Central memory CD8-positive, alpha-beta T cell (primary cell): ENCODE data around the gene EPHB1.

Source experiments
- ATAC-seq: fragments of 150-1000 bp; cut with Tn5 transposase; replicated peaks from 2 replicates; pipeline ENCODE4 v1.10.0; 2022; ENCODE audit warnings: mild to moderate bottlenecking, moderate FRiP score, moderate number of reproducible peaks; ENCODE audit not compliant: poor library complexity, severe bottlenecking; ENCODE audit errors: extremely low read depth
- DNase-seq, 2 donors: peaks; one replicate each; pipeline ENCODE4 v3.0.0; 2021; ENCODE audit warnings: low spot score in 2 of 2
- H3K27ac Mint-ChIP-seq: one replicate; pipeline ENCODE4 v1.8.0; 2022; ENCODE audit warnings: low read depth, mild to moderate bottlenecking, moderate library complexity, mixed read lengths
- H3K27me3 Mint-ChIP-seq: one replicate; pipeline ENCODE4 v1.8.0; 2022; ENCODE audit warnings: mixed read lengths
- H3K36me3 Mint-ChIP-seq: one replicate; pipeline ENCODE4 v1.8.0; 2022; ENCODE audit warnings: mild to moderate bottlenecking, moderate library complexity, mixed read lengths; ENCODE audit not compliant: insufficient read depth
- H3K4me1 Mint-ChIP-seq: one replicate; pipeline ENCODE4 v1.8.0; 2022; ENCODE audit warnings: mixed read lengths
- H3K4me3 Mint-ChIP-seq: one replicate; pipeline ENCODE4 v1.8.0; 2022; ENCODE audit warnings: mild to moderate bottlenecking, moderate library complexity, mixed read lengths
- H3K9me3 Mint-ChIP-seq: one replicate; pipeline ENCODE4 v1.8.0; 2022; ENCODE audit warnings: mixed read lengths

The EPHB1 gene

GRCh38 chr3:135143474-135143873, 348.4 kb downstream of the EPHB1 start:
- Mint-ChIP-seq H3K9me3 (peaks cover 9% of the 10 kb centered on the region), H3K4me1 (no peaks in the 10 kb centered on the region), H3K4me3 (no peak overlapping the region), H3K27me3 (peaks cover 8% of the 10 kb centered on the region), H3K36me3 (no peaks in the 10 kb centered on the region), H3K27ac (no peak overlapping the region)
- DNase-seq (no peak), ATAC-seq (no peak)

- Mint-ChIP-seq H3K4me3 (no peak overlapping the region), H3K27me3 (peaks cover 8% of the 10 kb centered on the region), H3K9me3 (peaks cover 12% of the 10 kb centered on the region), H3K27ac (no peak overlapping the region), H3K36me3 (no peaks in the 10 kb centered on the region), H3K4me1 (no peaks in the 10 kb centered on the region)
- DNase-seq = no peak
- no peak for ATAC-seq
Observed at GRCh38 chr3:135145581-135145980, 350.5 kb downstream of the EPHB1 start.

DNA sequence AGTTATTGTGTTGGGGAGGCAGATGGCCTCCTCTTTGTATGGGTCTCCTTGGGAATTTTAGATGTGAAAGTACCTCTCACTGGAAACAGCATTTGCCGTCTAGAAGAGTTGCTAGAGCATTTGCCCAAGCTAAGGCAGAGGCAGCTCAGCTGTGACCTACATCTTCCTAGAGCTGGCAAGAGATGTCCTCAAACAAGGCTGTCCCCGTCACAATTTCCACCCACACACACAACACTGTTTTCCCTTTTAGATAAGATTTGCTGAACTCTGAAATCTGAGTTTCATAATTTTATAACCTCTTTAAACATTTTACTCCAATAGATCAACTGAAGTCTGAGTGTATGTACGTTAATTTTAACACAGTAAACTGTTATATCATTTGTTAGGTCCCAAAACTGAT, 352.6 kb downstream of the EPHB1 start:
- DNase-seq = no peak
- Mint-ChIP-seq H3K4me1 (no peaks in the 10 kb centered on the region), H3K4me3 (no peak overlapping the region), H3K27me3 (no peaks in the 10 kb centered on the region), H3K27ac (no peak overlapping the region), H3K9me3 (peaks cover 9% of the 10 kb centered on the region), H3K36me3 (no peaks in the 10 kb centered on the region)
- ATAC-seq = no peak

- Mint-ChIP-seq H3K4me3 (no peak overlapping the region), H3K27ac (no peak overlapping the region), H3K9me3 (peaks cover 6% of the 10 kb centered on the region), H3K36me3 (no peaks in the 10 kb centered on the region), H3K27me3 (no peaks in the 10 kb centered on the region), H3K4me1 (no peaks in the 10 kb centered on the region)
- ATAC-seq = no peak
- DNase-seq = no peak
Observed at GRCh38 chr3:135148398-135149020, 353.4 kb downstream of the EPHB1 start.

DNA sequence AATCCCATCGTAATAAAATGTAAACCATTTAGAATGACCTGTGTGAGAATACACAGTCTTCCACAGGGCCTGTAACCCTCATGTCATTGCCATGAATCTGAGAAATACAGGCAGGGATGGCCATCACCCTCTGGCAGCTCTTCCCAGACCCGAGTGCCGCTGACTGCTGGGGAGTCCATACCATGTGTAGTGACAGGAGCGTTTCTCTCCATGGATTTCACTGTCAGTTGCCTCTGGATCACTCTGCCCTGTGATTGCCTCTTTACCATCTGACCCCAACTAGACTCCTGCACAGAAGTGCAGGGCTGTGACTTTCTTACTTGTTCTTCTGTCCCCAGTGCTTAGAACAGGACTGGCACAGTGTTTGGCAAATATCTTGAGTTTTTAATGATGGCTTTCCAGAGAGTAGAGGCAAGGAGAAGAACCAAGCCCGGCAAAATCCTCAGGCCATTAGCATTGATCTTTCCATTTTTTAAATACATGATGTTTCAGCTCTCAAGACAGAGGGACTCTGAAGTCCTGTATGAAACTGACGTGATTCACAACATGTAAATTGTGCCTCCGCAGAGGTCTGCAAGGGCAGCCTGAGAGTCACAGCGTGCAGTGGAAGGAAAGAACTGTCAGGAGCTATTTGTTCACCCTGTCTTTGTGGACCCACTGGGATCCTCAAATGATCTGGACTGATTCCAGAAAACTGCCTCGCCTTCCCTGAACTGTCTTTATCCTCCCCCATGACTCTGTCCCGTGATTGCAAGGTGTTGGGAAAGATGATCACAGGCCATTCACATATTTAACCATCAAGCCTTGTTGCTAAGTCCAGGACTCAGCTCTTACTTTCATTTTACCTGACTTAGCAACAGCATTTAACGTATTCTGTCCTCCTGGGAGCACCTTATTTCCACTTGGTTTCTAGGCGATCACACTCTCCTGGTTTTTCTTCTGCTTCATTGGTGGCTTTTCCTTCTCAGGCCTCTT, 354.9 kb downstream of the EPHB1 start:
- H3K27me3 Mint-ChIP-seq = no peaks in the 10 kb centered on the region
- DNase-seq = no peak
- ATAC-seq = no peak
- no peaks in the 10 kb centered on the region for H3K4me1 Mint-ChIP-seq
- H3K27ac Mint-ChIP-seq = no peak overlapping the region
- peaks cover 9% of the 10 kb centered on the region for H3K9me3 Mint-ChIP-seq
- H3K4me3 Mint-ChIP-seq = no peak overlapping the region
- H3K36me3 Mint-ChIP-seq = peaks cover 1% of the 10 kb centered on the region

DNA sequence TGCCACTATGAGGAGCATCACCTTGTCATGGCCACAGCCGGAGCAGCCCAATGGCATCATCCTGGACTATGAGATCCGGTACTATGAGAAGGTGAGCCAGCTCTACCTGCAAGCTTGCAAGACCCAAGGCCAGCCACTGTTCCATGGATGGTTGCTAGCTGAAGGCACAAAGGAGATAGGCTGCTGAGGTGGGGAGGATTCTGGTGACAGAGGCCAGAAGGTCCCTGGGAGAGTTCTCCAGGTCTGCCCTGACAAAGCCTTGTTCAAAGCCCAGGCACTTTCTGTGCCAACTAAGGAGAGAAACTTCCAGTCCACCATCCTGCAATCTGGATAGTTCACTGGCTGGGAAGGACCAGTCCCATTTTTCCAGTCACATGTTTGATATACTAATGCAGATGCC, 359.1 kb downstream of the EPHB1 start:
- no peak overlapping the region for H3K4me3 Mint-ChIP-seq
- H3K9me3 Mint-ChIP-seq = peaks cover 12% of the 10 kb centered on the region
- no peaks in the 10 kb centered on the region for H3K4me1 Mint-ChIP-seq
- no peak overlapping the region for H3K27ac Mint-ChIP-seq
- DNase-seq (no peak), ATAC-seq (no peak)
- H3K36me3 Mint-ChIP-seq = peaks cover 4% of the 10 kb centered on the region
- H3K27me3 Mint-ChIP-seq = no peaks in the 10 kb centered on the region

- Mint-ChIP-seq H3K27ac (no peak overlapping the region), H3K27me3 (peaks cover 2% of the 10 kb centered on the region), H3K9me3 (peaks cover 12% of the 10 kb centered on the region), H3K4me3 (no peak overlapping the region), H3K4me1 (no peaks in the 10 kb centered on the region), H3K36me3 (peaks cover 4% of the 10 kb centered on the region)
- DNase-seq (no peak), ATAC-seq (no peak)
Observed at GRCh38 chr3:135155228-135155627, 360.2 kb downstream of the EPHB1 start.

GRCh38 chr3:135155791-135156190, 360.7 kb downstream of the EPHB1 start:
- peaks cover 7% of the 10 kb centered on the region for H3K27me3 Mint-ChIP-seq
- peaks cover 4% of the 10 kb centered on the region for H3K36me3 Mint-ChIP-seq
- DNase-seq = no peak
- H3K27ac Mint-ChIP-seq = no peak overlapping the region
- H3K4me3 Mint-ChIP-seq = no peak overlapping the region
- H3K9me3 Mint-ChIP-seq = peaks cover 11% of the 10 kb centered on the region
- no peaks in the 10 kb centered on the region for H3K4me1 Mint-ChIP-seq
- ATAC-seq = no peak

DNA sequence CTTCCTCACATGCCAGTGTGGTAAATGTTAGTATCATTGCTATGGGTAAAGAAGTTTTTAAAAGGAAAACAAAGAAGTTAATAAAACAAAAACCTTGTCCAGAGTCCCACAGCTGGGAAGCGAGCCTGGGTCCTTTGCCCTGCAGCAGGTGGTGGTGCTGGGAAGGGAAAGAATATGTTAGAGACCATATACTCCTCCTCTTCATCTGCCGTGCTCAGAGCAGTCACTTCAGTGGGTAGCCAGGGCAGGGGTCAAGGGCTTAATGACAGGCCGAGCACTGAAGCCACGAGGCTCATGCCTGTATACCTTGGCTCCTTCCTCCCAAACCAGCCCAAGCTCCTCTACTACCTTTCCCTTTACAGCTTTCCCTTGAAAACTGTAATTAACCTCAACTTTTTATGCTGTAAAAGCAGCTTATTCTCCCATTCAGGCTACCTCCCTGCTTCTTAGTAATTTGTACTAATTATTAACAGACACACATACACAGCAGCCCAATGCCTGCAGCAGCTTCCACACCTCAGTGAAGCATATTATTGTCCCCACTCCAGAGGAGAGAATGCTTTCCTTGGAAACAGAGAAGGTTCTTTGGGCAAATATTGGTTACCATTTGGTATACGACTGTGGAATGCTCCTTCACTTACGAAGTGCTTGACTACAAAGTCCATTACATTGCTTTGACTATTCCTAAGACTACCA, 362.1 kb downstream of the EPHB1 start:
- no peak overlapping the region for H3K4me3 Mint-ChIP-seq
- H3K36me3 Mint-ChIP-seq = peaks cover 4% of the 10 kb centered on the region
- no peak for DNase-seq
- no peak for ATAC-seq
- peaks cover 11% of the 10 kb centered on the region for H3K27me3 Mint-ChIP-seq
- no peaks in the 10 kb centered on the region for H3K4me1 Mint-ChIP-seq
- no peak overlapping the region for H3K27ac Mint-ChIP-seq
- H3K9me3 Mint-ChIP-seq = peaks cover 10% of the 10 kb centered on the region

DNA sequence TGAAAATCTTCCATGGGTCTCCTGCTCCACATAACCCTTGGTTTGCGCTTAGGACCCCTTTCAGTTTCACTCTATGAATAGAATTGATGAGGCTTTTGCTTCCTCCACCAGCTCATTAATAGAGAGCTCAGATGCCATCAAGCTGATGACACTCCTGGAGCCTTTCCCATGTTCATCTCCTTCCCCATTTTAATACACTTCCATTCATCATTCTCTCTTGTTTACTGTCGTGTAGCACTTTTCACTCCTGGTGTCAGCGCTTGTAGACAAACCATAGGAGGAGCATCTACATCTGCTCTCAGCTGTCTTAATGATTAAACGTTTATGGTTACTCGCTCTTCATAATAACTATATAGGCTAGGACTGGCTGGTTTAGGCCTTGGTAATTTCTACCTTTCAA, 363.5 kb downstream of the EPHB1 start:
- no peak for ATAC-seq
- peaks cover 4% of the 10 kb centered on the region for H3K36me3 Mint-ChIP-seq
- H3K9me3 Mint-ChIP-seq = peaks cover 10% of the 10 kb centered on the region
- no peak for DNase-seq
- H3K27me3 Mint-ChIP-seq = peaks cover 11% of the 10 kb centered on the region
- H3K4me1 Mint-ChIP-seq = no peaks in the 10 kb centered on the region
- H3K27ac Mint-ChIP-seq = no peak overlapping the region
- H3K4me3 Mint-ChIP-seq = no peak overlapping the region

GRCh38 chr3:135159681-135160247, 364.7 kb downstream of the EPHB1 start:
- no peak overlapping the region for H3K27ac Mint-ChIP-seq
- peaks cover 10% of the 10 kb centered on the region for H3K9me3 Mint-ChIP-seq
- no peaks in the 10 kb centered on the region for H3K4me1 Mint-ChIP-seq
- peaks cover 11% of the 10 kb centered on the region for H3K27me3 Mint-ChIP-seq
- ATAC-seq (no peak), DNase-seq (no peak)
- H3K36me3 Mint-ChIP-seq = peaks cover 4% of the 10 kb centered on the region
- no peak overlapping the region for H3K4me3 Mint-ChIP-seq

GRCh38 chr3:135161425-135161824, 366.4 kb downstream of the EPHB1 start:
- DNase-seq (no peak), ATAC-seq (no peak)
- Mint-ChIP-seq H3K4me3 (no peak overlapping the region), H3K27ac (no peak overlapping the region), H3K9me3 (peaks cover 4% of the 10 kb centered on the region), H3K36me3 (peaks cover 2% of the 10 kb centered on the region), H3K4me1 (no peaks in the 10 kb centered on the region), H3K27me3 (peaks cover 11% of the 10 kb centered on the region)
